ENCODE measurements around the gene MIOS.

Gene MIOS

DNA sequence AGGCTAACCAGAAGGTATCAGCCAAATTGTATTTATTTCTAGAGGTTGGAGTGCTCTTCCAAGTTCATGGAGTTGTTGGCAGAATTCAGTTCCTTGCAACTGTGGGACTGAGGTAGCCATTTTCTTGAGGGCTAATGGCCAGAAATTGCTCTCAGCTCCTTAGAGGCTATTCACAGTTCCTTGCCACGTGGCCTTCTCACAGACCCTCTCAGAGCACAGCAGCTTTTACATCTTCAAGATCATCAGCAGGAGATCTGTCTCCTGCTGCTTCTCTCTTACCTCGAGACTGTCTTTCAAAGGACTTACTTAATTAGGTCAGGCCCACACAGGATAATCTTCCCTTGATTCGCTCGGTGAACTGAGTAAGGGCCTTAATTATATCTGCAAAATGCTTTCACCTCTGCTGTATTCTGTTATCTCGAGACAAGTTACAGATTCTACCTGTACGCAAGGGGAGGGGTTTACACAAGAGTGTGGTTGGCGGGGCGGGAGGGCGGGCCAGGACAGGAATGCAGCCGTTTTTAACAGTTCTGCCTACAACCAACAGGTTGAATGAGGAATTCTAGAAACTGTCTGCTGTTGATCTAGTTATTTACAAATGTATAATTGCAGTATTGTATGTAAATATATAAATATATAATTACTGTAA, 15.0 kb downstream of the MIOS start:
- no peak overlapping the region for H3K4me3 ChIP-seq
- no peak overlapping the region for H3K27ac ChIP-seq
- TF ChIP-seq, protein P1, sequence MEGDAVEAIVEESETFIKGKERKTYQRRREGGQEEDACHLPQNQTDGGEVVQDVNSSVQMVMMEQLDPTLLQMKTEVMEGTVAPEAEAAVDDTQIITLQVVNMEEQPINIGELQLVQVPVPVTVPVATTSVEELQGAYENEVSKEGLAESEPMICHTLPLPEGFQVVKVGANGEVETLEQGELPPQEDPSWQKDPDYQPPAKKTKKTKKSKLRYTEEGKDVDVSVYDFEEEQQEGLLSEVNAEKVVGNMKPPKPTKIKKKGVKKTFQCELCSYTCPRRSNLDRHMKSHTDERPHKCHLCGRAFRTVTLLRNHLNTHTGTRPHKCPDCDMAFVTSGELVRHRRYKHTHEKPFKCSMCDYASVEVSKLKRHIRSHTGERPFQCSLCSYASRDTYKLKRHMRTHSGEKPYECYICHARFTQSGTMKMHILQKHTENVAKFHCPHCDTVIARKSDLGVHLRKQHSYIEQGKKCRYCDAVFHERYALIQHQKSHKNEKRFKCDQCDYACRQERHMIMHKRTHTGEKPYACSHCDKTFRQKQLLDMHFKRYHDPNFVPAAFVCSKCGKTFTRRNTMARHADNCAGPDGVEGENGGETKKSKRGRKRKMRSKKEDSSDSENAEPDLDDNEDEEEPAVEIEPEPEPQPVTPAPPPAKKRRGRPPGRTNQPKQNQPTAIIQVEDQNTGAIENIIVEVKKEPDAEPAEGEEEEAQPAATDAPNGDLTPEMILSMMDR (IDR thresholded peaks at IDR 0.05): no peak
- DNase-seq (ENCODE audit: low spot score): no peak

DNA sequence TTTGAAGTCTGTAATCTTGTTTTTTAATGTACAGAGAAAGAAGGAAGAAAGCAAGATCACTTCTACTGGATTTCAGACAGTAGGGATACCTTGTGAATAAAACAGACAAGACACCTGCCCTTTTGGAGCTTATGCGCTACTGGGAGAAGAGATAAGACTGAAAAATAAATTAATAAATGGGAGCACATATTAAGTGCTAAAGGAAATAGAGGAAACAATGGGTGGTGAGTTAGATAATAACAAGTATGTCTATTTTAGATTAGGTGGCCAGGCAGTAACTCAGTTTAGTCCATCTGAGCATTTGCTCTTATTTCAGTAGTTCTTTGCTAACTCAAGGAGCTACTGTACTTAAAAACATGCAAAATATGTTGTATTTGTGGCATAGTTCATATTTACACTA, 15.9 kb downstream of the MIOS start:
- Histone ChIP-seq H3K27ac (no peak overlapping the region), H3K4me3 (no peak overlapping the region)
- DNase-seq (ENCODE audit: low spot score): no peak
- TF ChIP-seq, protein P1 (IDR thresholded peaks at IDR 0.05): no peak

DNA sequence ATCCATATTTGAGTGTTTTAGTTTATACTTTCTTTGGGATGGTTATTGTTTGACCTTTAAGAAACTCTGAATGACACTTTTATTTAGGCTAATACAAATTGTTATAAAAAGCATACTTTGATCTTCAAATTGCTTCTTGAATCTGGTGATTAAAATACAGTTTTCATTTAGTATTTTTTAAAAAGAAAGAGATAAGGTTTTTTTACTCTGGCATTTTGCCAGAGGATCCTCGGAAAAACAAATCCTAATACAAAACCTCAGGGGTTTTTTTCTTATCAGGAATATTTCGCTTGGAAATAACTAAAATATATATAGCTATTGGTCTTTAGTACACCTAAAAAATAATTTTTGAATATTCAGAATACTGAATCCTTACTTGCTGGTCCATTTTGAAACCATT, 17.0 kb downstream of the MIOS start:
- Histone ChIP-seq H3K27ac (no peak overlapping the region), H3K4me3 (no peak overlapping the region)
- TF ChIP-seq, protein P1 (IDR thresholded peaks at IDR 0.05): no peak
- DNase-seq (ENCODE audit: low spot score): no peak

DNA sequence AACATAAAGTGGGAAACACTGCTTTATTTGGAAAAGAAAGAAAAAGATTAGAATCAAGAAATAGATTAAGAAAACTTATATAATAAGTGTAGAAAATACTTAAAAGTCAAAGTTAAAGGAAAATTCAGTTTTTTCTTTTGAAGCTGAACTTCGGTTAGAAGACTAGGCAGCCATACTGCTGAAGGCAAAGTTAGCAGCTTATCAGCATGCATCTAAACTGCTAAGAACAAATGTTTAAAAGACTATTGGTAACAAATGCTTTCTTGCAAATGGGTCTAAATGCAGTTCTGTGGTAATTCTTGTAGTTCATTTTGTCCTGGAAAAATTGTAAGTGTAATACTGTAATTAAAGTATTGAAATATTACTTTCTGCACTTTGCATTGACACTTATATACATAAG, 18.0 kb downstream of the MIOS start:
- H3K27ac ChIP-seq: no peak overlapping the region
- H3K4me3 ChIP-seq: no peak overlapping the region
- no peak for DNase-seq (ENCODE audit: low spot score)
- TF ChIP-seq, protein P1 (IDR thresholded peaks at IDR 0.05): no peak

DNA sequence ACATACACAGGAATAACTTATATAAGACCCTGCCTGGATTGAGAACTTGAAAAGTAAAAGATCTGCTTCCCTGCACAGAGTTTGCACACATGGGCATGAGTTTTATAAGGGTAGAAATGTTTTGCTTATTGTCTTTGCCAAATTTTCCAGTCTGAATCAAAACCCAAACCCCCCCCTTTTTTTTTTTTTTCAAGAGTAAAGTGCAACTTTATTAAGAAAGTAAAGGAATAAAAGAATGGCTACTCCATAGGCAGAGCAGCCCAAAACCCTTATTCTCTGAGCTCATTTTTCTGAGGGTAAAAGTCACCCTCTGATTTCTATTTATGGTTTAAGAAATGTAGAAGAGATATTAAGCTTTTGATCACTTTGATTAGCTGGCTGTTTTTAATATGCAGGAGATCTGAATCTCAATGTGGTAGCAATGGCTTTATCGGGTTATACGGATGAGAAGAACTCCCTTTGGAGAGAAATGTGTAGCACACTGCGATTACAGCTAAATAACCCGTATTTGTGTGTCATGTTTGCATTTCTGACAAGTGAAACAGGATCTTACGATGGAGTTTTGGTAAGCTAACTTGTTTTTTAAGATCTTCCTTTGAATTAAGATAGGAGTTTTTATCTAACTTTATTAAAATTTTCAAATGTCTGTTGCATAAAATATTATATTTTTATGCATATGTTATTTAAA, 18.7 kb downstream of the MIOS start:
- DNase-seq (ENCODE audit: low spot score): no peak
- TF ChIP-seq, protein P1 (IDR thresholded peaks at IDR 0.05): no peak
- no peak overlapping the region for H3K27ac ChIP-seq
- no peak overlapping the region for H3K4me3 ChIP-seq

DNA sequence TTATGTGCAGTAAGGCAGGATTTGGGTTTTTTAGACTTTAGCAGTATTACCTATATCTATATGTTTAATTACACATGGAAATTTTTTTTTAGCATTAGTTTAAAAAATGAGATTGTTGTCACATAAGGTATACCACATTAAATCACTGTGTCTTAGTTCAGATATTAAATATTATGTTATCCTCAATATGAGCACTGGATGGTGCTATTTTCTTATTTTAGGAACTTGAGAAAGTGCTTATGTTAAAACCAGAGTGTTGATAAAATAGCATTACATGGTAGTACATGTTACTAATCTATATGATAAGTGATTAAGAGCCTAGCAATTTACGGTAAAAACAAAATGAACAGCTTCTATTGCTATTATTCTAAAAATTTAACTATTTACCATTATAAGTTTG, 28.8 kb downstream of the MIOS start:
- TF ChIP-seq, protein P1 (IDR thresholded peaks at IDR 0.05): no peak
- no peak for DNase-seq (ENCODE audit: low spot score)
- H3K4me3 ChIP-seq: no peak overlapping the region
- no peak overlapping the region for H3K27ac ChIP-seq

DNA sequence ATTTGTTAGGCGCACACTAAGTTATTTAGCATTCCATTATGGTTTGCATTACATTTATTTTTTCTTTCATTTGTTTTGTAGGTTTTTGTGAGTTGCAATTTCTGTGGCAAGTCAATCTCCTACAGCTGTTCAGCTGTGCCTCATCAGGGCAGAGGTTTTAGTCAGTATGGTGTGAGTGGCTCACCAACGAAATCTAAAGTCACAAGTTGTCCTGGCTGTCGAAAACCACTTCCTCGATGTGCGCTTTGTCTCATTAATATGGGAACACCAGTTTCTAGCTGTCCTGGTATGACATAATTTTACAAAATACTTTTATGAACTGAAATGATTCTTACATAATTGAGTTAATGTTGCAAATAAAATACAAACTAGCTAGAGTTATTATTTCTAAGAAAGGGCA, 29.5 kb downstream of the MIOS start:
- DNase-seq (ENCODE audit: low spot score): no peak
- H3K4me3 ChIP-seq: no peak overlapping the region
- H3K27ac ChIP-seq: no peak overlapping the region
- TF ChIP-seq, protein P1 (IDR thresholded peaks at IDR 0.05): no peak
